Glutamatergic neuron (in vitro differentiated cells): Measurements from ENCODE around the gene TBC1D9B. TPM values are rescaled to one million over a fixed set of nuclear protein-coding genes. Genes with fewer than 3 reads are reported as not detected.

ENCODE experiments used
- DNase-seq: peaks from one replicate; pipeline ENCODE4 v3.0.0; 2022
- H3K27ac Mint-ChIP-seq: one replicate; pipeline ENCODE4 v1.8.0; 2020; ENCODE audit warnings: mild to moderate bottlenecking, mixed read lengths, inconsistent platforms; ENCODE audit not compliant: unreplicated experiment
- H3K27me3 Mint-ChIP-seq: one replicate; pipeline ENCODE4 v1.8.0; 2020; ENCODE audit warnings: mild to moderate bottlenecking, moderate library complexity, mixed read lengths, inconsistent platforms; ENCODE audit not compliant: unreplicated experiment
- H3K36me3 Mint-ChIP-seq: one replicate; pipeline ENCODE4 v1.8.0; 2020; ENCODE audit warnings: mild to moderate bottlenecking, mixed read lengths, inconsistent platforms; ENCODE audit not compliant: unreplicated experiment
- H3K4me1 Mint-ChIP-seq: one replicate; pipeline ENCODE4 v1.8.0; 2020; ENCODE audit warnings: mild to moderate bottlenecking, low read depth, mixed read lengths, inconsistent platforms; ENCODE audit not compliant: unreplicated experiment
- H3K4me3 Mint-ChIP-seq: one replicate; pipeline ENCODE4 v1.8.0; 2020; ENCODE audit warnings: mild to moderate bottlenecking, mixed read lengths, inconsistent platforms; ENCODE audit not compliant: unreplicated experiment
- H3K9me3 Mint-ChIP-seq: one replicate; pipeline ENCODE4 v1.8.0; 2020; ENCODE audit warnings: mild to moderate bottlenecking, moderate library complexity, mixed read lengths, inconsistent platforms; ENCODE audit not compliant: unreplicated experiment
- total RNA-seq: library from RNA; stranded (reverse); fragmentation: NEBNext Ultra II Directional; extraction: Animal tissue kit (Norgen Biotek cat#: 25700); gene quantifications from one replicate; pipeline ENCODE4 v1.2.1, GENCODE V29; 2021; ENCODE audit not compliant: unreplicated experiment
- TF ChIP-seq, protein P1 (sequence below): fragments of 200-600 bp; sonication (generic); IDR thresholded peaks from one replicate; pipeline ENCODE4 v1.5.0; 2021; ENCODE audit not compliant: partially characterized antibody, unreplicated experiment

TBC1D9B gene
- total RNA-seq, 1 donor from 2014 or later = 81.8 TPM

DNA sequence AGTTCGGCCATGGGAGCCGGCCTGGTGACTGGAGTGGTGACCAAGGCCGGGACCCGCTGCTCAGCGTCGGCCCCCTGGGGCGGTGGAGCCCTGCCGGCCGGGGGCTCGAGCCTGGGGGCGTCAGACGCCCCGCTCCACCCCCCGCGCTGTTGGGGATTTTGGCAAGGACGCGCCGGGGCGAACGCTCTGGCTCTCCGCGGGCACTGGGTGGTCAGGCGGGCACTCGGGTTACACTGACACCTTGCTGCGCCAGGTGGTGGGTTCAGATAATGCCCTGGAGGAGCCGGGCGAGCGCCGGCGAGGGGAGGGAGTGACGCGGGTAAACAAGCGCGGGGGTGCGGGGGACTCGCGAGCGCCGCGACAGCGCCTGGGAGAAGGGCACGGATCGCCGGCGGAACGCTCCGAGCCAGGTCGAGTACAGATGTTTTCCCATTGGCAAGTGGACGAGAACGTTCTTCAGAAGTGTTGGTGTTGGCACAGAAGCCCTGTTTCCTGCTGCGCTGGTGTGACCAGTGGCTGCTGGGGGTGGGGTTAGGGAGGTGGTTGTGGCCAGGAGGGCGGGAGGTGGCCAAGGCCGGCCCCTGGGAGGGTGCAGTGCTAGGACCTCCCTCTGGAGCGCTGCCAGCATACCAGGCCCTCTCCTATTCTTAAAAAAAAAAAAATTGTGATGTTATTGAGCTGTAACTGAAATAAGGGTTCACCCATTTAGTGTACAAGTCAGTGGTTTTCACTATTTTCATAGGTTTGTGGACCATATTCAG is 86.2 kb downstream of the TBC1D9B start:
- H3K4me3 Mint-ChIP-seq = peak overlapping the region; percentile 78
- peak; percentile 79 for DNase-seq
- H3K36me3 Mint-ChIP-seq = no peaks in the 10 kb centered on the region
- H3K9me3 Mint-ChIP-seq = peaks cover 13% of the 10 kb centered on the region
- TF ChIP-seq, protein P1, sequence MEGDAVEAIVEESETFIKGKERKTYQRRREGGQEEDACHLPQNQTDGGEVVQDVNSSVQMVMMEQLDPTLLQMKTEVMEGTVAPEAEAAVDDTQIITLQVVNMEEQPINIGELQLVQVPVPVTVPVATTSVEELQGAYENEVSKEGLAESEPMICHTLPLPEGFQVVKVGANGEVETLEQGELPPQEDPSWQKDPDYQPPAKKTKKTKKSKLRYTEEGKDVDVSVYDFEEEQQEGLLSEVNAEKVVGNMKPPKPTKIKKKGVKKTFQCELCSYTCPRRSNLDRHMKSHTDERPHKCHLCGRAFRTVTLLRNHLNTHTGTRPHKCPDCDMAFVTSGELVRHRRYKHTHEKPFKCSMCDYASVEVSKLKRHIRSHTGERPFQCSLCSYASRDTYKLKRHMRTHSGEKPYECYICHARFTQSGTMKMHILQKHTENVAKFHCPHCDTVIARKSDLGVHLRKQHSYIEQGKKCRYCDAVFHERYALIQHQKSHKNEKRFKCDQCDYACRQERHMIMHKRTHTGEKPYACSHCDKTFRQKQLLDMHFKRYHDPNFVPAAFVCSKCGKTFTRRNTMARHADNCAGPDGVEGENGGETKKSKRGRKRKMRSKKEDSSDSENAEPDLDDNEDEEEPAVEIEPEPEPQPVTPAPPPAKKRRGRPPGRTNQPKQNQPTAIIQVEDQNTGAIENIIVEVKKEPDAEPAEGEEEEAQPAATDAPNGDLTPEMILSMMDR = peak; percentile 16
- peak overlapping the region; percentile 57 for H3K27ac Mint-ChIP-seq
- H3K27me3 Mint-ChIP-seq = peaks cover 11% of the 10 kb centered on the region
- H3K4me1 Mint-ChIP-seq = peaks cover 22% of the 10 kb centered on the region

DNA sequence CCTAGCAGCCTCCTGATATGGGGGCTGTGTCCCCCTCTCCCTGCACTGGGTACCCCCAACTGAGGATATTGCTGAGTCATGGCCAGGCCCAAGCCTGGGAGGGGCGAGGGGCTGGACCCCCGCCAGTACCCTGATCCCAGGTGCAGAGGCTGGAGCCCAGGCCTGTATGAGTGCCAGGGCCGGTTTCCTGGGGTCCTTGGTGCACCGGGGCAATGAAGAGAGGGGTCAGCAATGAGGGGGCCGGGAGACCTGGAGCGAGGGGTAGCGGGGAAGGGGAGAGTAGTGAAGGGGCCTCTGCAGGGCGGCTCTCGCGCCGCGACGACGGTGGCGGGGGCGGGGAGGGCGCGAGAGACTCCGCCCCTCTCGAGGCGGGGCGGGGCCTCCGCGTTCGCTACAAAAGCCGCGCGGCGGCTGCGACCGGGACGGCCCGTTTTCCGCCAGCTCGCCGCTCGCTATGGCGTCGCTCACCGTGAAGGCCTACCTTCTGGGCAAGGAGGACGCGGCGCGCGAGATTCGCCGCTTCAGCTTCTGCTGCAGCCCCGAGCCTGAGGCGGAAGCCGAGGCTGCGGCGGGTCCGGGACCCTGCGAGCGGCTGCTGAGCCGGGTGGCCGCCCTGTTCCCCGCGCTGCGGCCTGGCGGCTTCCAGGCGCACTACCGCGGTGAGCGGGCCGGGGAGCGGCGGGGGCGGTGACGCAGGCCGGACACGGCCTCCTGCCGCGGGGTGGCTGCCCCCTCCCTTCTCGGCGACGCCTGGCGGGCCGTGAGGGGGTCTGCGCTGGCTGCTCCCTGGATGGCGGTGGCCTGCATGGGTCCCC is 87.0 kb downstream of the TBC1D9B start, which contains the start of gene SQSTM1:
Gene SQSTM1, plus strand, starts transcription at position 423 of the 815 bp plus-strand sequence. Its CDS starts 32 bp downstream, at position 455.
- Mint-ChIP-seq H3K4me1 (peaks cover 18% of the 10 kb centered on the region), H3K27ac (peak within 1 kb of the TSS; percentile 57), H3K27me3 (peaks cover 13% of the 10 kb centered on the region), H3K9me3 (peaks cover 13% of the 10 kb centered on the region), H3K36me3 (peaks cover 2% of the 10 kb centered on the region), H3K4me3 (peak within 1 kb of the TSS; percentile 78)
- peak; percentile 86 for DNase-seq
- TF ChIP-seq, protein P1 = peak; percentile 15

DNA sequence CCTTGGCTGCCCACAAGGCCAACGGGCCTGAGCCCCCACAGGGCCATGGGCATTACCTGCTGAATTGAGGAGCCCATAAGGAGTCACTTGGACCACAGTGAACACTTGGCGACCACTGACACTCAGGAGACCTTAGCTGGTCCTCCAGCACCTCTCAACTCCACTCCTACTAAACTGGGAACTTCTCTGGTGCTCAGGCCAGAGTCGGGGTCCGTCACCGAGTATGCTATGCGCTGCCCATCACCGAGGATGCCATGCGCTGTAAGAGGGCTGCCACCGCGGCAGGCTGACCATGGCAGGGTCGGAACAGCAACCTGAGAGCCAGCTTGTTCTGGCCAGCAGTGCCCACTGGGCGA is 87.6 kb downstream of the TBC1D9B start:
- Mint-ChIP-seq H3K9me3 (peaks cover 13% of the 10 kb centered on the region), H3K36me3 (peaks cover 4% of the 10 kb centered on the region), H3K4me1 (peaks cover 18% of the 10 kb centered on the region), H3K27ac (no peak overlapping the region), H3K27me3 (peaks cover 13% of the 10 kb centered on the region), H3K4me3 (peak overlapping the region; percentile 57)
- TF ChIP-seq, protein P1 = no peak
- DNase-seq = no peak

DNA sequence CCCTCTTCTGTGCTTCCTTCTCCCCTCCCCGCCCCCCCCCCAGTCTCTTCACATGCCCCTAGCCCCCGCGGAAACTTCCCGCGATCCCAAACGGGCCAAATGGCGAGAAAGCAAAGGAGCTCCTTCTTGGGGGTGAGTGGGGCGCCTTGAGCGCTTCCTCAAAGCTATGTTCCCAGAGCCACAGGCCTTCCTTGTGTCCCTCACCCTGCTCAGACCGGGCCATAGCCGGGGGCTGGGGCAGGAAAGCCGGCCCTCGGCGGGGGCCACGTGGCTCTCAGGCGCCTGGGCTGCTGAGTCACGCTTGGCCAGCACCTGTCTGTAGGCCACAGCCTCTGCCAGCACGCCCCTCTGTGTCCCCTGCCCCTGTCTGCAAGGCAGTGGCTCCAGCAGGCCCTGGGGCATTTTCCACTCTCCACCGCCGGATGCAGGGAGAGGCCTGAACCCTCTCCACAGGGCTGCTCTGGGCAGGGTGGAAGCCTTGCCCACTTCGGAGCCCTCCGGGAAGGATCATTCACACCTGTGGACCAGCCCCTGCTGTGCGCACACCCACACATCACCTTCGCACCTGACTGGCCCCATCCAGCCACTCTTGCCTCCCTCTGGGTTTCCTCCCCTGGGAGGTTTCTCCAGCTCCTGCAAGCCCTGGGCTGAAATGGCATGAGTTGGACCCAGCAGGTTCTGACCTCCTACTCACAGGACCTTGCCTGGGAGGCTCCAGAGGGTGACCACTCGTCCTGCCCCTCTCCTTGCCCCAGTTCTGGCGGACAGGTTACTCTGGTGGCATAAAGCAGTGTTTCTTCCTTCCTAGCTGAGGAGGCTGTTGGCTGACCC is 88.2 kb downstream of the TBC1D9B start:
- peaks cover 11% of the 10 kb centered on the region for H3K27me3 Mint-ChIP-seq
- H3K4me1 Mint-ChIP-seq = peaks cover 15% of the 10 kb centered on the region
- TF ChIP-seq, protein P1 = no peak
- DNase-seq = peak; percentile 58
- peaks cover 4% of the 10 kb centered on the region for H3K36me3 Mint-ChIP-seq
- H3K4me3 Mint-ChIP-seq = peak overlapping the region; percentile 57
- peaks cover 13% of the 10 kb centered on the region for H3K9me3 Mint-ChIP-seq
- H3K27ac Mint-ChIP-seq = no peak overlapping the region
